PC-9 (cell line): ENCODE results near the gene FHAD1. TPM values are rescaled to one million over a fixed set of nuclear protein-coding genes. Genes with fewer than 3 reads are reported as not detected.

Experiments
- BruUV-seq: library from RNA; stranded (reverse); fragments of 400-500 nt; replicated peaks from 2 replicates; lab custom pipeline; 2021; lab: Mats Ljungman, UMichigan
- CTCF ChIA-PET: fragments of 300-600 bp; sonication (Branson Sonifier 250); formaldehyde crosslinking; loops from one replicate; lab custom pipeline; 2022; ENCODE audit warnings: antibody characterized with exemption; lab: Charles Lee
- POLR2A ChIA-PET: fragments of 300-600 bp; sonication (Branson Sonifier 250); formaldehyde crosslinking; loops from one replicate; lab custom pipeline; 2022; ENCODE audit warnings: antibody characterized with exemption; ENCODE audit not compliant: unreplicated experiment; lab: Charles Lee
- DNase-seq, 2 experiments: peaks; one replicate each; pipeline versions ENCODE4 v3.0.0 to v3.0.0-alpha.2; 2015 to 2022; ENCODE audit warnings: mixed read lengths in 1 of 2
- H2AFZ ChIP-seq: fragments of 200-600 bp; sonication (generic); 2 replicates; pipeline ENCODE4 v1.8.1; 2017; ENCODE audit warnings: antibody characterized with exemption
- H3F3A ChIP-seq: fragments of 200-600 bp; sonication (generic); 2 replicates; pipeline ENCODE4 v1.8.1; 2017; ENCODE audit warnings: antibody characterized with exemption, mild to moderate bottlenecking, low read depth; ENCODE audit not compliant: insufficient read depth
- H3K27ac ChIP-seq: fragments of 200-600 bp; sonication (generic); 2 replicates; pipeline ENCODE4 v1.6.1; 2016; ENCODE audit warnings: mixed run types
- H3K27me3 ChIP-seq: fragments of 200-600 bp; sonication (generic); 2 replicates; pipeline ENCODE4 v1.6.1; 2016; ENCODE audit warnings: low read depth, mixed run types; ENCODE audit not compliant: insufficient read depth
- H3K36me3 ChIP-seq: fragments of 200-600 bp; sonication (generic); 2 replicates; pipeline ENCODE4 v1.6.1; 2016; ENCODE audit warnings: low read depth, mixed run types
- H3K4me1 ChIP-seq: fragments of 200-600 bp; sonication (generic); replicated peaks from 2 replicates; pipeline ENCODE4 v1.6.1; 2016; ENCODE audit warnings: mixed run types; ENCODE audit not compliant: insufficient read depth
- H3K4me2 ChIP-seq: fragments of 200-600 bp; sonication (generic); 2 replicates; pipeline ENCODE4 v1.6.1; 2017; ENCODE audit warnings: mixed run types
- H3K4me3 ChIP-seq: fragments of 200-600 bp; sonication (generic); 2 replicates; pipeline ENCODE4 v1.6.1; 2016; ENCODE audit warnings: mixed run types
- H3K79me2 ChIP-seq: fragments of 200-600 bp; sonication (generic); 2 replicates; pipeline ENCODE4 v1.6.1; 2017; ENCODE audit warnings: low read depth, mixed run types
- H3K9me2 ChIP-seq: fragments of 200-600 bp; sonication (generic); 2 replicates; pipeline ENCODE4 v1.8.1; 2017; ENCODE audit warnings: mild to moderate bottlenecking; ENCODE audit not compliant: insufficient read depth
- H3K9me3 ChIP-seq: fragments of 200-600 bp; sonication (generic); 2 replicates; pipeline ENCODE4 v1.8.1; 2016; ENCODE audit warnings: low read depth; ENCODE audit not compliant: insufficient read depth
- H4K20me1 ChIP-seq: fragments of 200-600 bp; sonication (generic); 2 replicates; pipeline ENCODE4 v1.8.1; 2017; ENCODE audit not compliant: insufficient read depth
- CTCF ChIP-seq: fragments of 200-600 bp; sonication (generic); conservative IDR thresholded peaks from 2 replicates; pipeline ENCODE4 v1.6.1; 2017; ENCODE audit warnings: mixed run types, antibody characterized with exemption, mild to moderate bottlenecking, moderate library complexity
- EZH2 ChIP-seq: fragments of 200-600 bp; sonication (generic); IDR thresholded peaks from 2 replicates; pipeline ENCODE4 v1.8.0; 2017; ENCODE audit warnings: antibody characterized with exemption, low read depth
- intact Hi-C: fragments of 100-400 bp; cut with micrococcal nuclease; formaldehyde crosslinking; loops from one replicate; pipeline ENCODE4 v1.10.0; 2022; ENCODE audit not compliant: unreplicated experiment
- total RNA-seq: library from RNA; stranded (reverse); gene quantifications from 2 replicates; pipeline ENCODE4 v1.2.3, GENCODE V29; 2021

FHAD1 gene
- total RNA-seq, 1 experiment from 2014 or later: 6.9 TPM

DNA sequence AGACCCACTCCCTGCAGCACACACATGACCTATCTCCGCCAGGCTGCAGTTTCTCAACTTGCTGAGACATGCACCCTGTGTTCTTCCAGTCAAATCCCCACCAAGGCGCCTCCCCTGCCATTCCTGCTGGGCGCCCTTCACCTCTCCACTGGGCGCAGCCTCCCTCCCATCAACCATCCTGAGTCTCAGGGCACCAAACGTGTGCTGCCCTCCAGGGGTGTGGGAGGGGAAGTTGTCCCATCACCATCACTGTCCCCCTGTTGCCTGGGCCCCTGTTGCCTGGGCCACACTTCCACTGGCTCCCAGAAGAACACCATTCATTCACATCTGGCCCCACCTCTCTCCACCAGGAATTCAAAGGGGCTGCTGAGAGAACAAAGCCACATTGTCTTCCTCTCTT, 117.7 kb downstream of the FHAD1 start:
- no peak overlapping the region for H3K4me3 ChIP-seq
- H3K9me2 ChIP-seq: no peaks in the 10 kb centered on the region
- POLR2A ChIA-PET: no interaction called here
- no peaks in the 10 kb centered on the region for H3K9me3 ChIP-seq
- no peaks in the 10 kb centered on the region for H3K79me2 ChIP-seq
- CTCF ChIA-PET: no interaction called here
- H3F3A ChIP-seq: no peaks in the 10 kb centered on the region
- no TSS peak for BruUV-seq
- no peaks in the 10 kb centered on the region for H3K36me3 ChIP-seq
- no peaks in the 10 kb centered on the region for H3K4me1 ChIP-seq
- TF ChIP-seq CTCF (no peak), EZH2 (no peak)
- H2AFZ ChIP-seq: no peak overlapping the region
- H4K20me1 ChIP-seq: no peaks in the 10 kb centered on the region
- H3K27me3 ChIP-seq: no peaks in the 10 kb centered on the region
- no peak for DNase-seq
- intact Hi-C loops: no loop called here
- H3K4me2 ChIP-seq: no peak overlapping the region
- no peak overlapping the region for H3K27ac ChIP-seq

DNA sequence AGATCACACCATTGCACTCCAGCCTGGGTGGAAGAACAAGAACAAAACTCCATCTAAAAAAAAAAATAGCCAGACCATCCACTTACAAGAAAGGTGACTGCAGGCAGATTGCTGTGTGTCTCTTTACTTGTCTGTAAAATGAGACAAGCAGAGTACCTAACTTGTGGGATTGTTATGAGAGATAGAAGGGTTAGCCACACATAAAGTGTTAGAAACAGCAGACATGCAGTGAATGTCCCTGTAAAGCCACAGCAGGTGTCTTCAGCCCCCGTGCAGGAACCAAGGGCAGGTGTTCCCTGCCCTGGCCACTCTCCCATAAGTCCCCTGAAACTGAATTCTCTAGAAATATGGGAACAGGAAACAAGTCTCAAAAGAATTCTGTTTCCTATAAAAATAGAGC, 121.9 kb downstream of the FHAD1 start:
- TF ChIP-seq EZH2 (no peak), CTCF (no peak)
- no peaks in the 10 kb centered on the region for H4K20me1 ChIP-seq
- H3K27ac ChIP-seq: no peak overlapping the region
- H3K27me3 ChIP-seq: no peaks in the 10 kb centered on the region
- ChIA-PET POLR2A (no interaction called here), CTCF (no interaction called here)
- H3K36me3 ChIP-seq: no peaks in the 10 kb centered on the region
- no peak overlapping the region for H3K4me3 ChIP-seq
- BruUV-seq: no TSS peak
- H2AFZ ChIP-seq: no peak overlapping the region
- H3F3A ChIP-seq: no peaks in the 10 kb centered on the region
- no peak overlapping the region for H3K4me2 ChIP-seq
- no peaks in the 10 kb centered on the region for H3K4me1 ChIP-seq
- intact Hi-C loops: no loop called here
- H3K9me3 ChIP-seq: no peaks in the 10 kb centered on the region
- H3K9me2 ChIP-seq: no peaks in the 10 kb centered on the region
- H3K79me2 ChIP-seq: no peaks in the 10 kb centered on the region
- DNase-seq: no peak

DNA sequence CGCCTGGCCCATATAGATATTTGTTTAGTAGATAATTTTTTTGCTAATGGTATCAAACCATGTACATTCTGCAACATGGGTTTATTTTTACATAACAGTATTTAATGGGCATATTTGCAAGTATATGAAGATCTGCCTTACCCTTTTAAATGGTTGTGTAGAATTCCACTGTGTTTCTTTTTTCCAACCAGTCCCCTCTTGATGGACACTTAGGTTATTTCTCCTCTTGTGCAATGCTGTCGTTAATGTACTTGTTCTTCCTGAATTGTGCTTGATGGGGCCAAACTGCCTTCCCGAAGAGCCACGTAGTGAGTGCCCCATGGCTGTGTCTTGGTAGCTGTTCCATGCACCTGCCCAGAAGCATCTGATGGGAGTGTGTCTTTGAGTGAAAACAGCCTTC, 123.2 kb downstream of the FHAD1 start:
- intact Hi-C loops: no loop called here
- TF ChIP-seq EZH2 (no peak), CTCF (no peak)
- H3K9me2 ChIP-seq: no peaks in the 10 kb centered on the region
- H3K27ac ChIP-seq: no peak overlapping the region
- no TSS peak for BruUV-seq
- POLR2A ChIA-PET: no interaction called here
- no peak overlapping the region for H2AFZ ChIP-seq
- no peak overlapping the region for H3K4me3 ChIP-seq
- H3K9me3 ChIP-seq: no peaks in the 10 kb centered on the region
- H4K20me1 ChIP-seq: no peaks in the 10 kb centered on the region
- H3K27me3 ChIP-seq: no peaks in the 10 kb centered on the region
- H3K4me2 ChIP-seq: no peak overlapping the region
- H3F3A ChIP-seq: no peaks in the 10 kb centered on the region
- CTCF ChIA-PET: interaction anchor here (0.6 kb wide), 1 partner anchor 62 kb away, joined by 4 read pairs; no protein-coding TSS in a partner anchor
- H3K36me3 ChIP-seq: no peaks in the 10 kb centered on the region
- H3K79me2 ChIP-seq: no peaks in the 10 kb centered on the region
- no peak for DNase-seq
- no peaks in the 10 kb centered on the region for H3K4me1 ChIP-seq
